ENCODE measurements around the gene MAP3K12. TPM values are rescaled to one million over a fixed set of nuclear protein-coding genes. Genes with fewer than 3 reads are reported as not detected.
"Not testable (repeated sequence)": the region's sequence is repeated elsewhere in the genome, so short reads cannot be mapped to it uniquely, and the experiment has no call there.

The MAP3K12 gene
- polyA plus RNA-seq, 3 donors = 1.7 to 31.4 (median 2.0) TPM

DNA sequence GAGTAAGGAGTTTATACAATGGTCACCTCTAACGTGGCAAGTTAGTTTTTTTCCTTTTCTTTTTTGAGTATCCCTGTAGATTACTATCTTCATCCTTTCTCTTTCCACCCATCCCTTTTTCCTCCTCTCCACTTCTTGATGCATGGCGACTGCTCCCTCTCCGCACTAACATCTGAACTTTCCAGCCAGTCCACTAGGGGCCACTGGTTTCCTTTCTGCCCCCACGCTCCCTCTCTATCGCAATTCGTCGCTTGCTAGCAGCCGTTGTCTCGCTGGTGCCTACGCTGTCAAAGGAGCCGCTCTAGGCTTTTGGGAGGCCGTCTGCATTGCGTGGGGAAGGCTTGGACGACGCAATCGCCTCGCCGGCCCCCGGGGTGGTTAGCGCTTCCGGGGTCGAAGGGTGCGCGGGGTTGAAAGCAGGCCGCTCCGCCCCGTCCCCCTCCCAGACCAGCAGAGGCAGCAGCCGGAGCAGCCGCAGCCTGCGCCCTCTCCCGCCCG, 47.5 kb downstream of the MAP3K12 start, which contains the start of gene PCBP2:
Gene PCBP2, plus strand, starts transcription at position 442 of the 498 bp plus-strand sequence. CDS start 2,699 bp downstream, outside the sequence.
- H3K27me3 ChIP-seq (ENCODE audit: control insufficient read depth in 2 of 2, insufficient read depth in 2 of 2, low read length in 2 of 2) = no peaks in the 10 kb centered on the region
- H3K4me1 ChIP-seq (ENCODE audit: control insufficient read depth in 1 of 2, insufficient read depth in 2 of 2, low read length in 2 of 2) = peaks cover 12 to 17% of the 10 kb centered on the region in 2 donors
- no peaks in the 10 kb centered on the region for H3K9me3 Mint-ChIP-seq
- DNase-seq = peak; percentile 98 to 99 (median 98)
- H3K4me3 Mint-ChIP-seq = peak within 1 kb of the TSS; percentile 94 to 99
- TF ChIP-seq, protein P1, sequence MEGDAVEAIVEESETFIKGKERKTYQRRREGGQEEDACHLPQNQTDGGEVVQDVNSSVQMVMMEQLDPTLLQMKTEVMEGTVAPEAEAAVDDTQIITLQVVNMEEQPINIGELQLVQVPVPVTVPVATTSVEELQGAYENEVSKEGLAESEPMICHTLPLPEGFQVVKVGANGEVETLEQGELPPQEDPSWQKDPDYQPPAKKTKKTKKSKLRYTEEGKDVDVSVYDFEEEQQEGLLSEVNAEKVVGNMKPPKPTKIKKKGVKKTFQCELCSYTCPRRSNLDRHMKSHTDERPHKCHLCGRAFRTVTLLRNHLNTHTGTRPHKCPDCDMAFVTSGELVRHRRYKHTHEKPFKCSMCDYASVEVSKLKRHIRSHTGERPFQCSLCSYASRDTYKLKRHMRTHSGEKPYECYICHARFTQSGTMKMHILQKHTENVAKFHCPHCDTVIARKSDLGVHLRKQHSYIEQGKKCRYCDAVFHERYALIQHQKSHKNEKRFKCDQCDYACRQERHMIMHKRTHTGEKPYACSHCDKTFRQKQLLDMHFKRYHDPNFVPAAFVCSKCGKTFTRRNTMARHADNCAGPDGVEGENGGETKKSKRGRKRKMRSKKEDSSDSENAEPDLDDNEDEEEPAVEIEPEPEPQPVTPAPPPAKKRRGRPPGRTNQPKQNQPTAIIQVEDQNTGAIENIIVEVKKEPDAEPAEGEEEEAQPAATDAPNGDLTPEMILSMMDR (IDR thresholded peaks at IDR 0.05) = peak; percentile 81
- H3K27ac ChIP-seq (ENCODE audit: low read depth in 1 of 2, low read length in 2 of 2) = peak within 1 kb of the TSS; percentile 85 to 91
- peak within 1 kb of the TSS; percentile 96 to 99 (median 99) for H3K27ac Mint-ChIP-seq
- intact Hi-C loops (cut with micrococcal nuclease) = loop anchor here (1.0 to 5.0 kb wide), 5 partner anchors 50 to 226 kb away; partner anchors contain the start of genes TARBP2 (in 2 of the 2), ATP5MC2 (in 1 of the 2), MYG1 (in 1 of the 2) and PFDN5 (in 1 of the 2)
- no peaks in the 10 kb centered on the region for H3K9me3 ChIP-seq (replicated peaks in 1 of 2; ENCODE audit: control insufficient read depth in 1 of 2, insufficient read depth in 1 of 2, low read length in 2 of 2)
- H3K4me2 ChIP-seq (replicated peaks; ENCODE audit: extremely low read depth, low read length, poor library complexity, severe bottlenecking) = peak within 1 kb of the TSS; percentile 88
- peak within 1 kb of the TSS; percentile 87 for H3K9ac ChIP-seq (ENCODE audit: insufficient read depth, low read length, poor library complexity, severe bottlenecking)
- peaks cover 44 to 57% of the 10 kb centered on the region in 2 donors for H3K36me3 ChIP-seq (replicated peaks in 1 of 2; ENCODE audit: control insufficient read depth in 1 of 2, insufficient read depth in 2 of 2, low read length in 2 of 2)
- H4K20me1 ChIP-seq (ENCODE audit: insufficient read depth, low read length) = peaks cover 74% of the 10 kb centered on the region
- H3K36me3 Mint-ChIP-seq = peaks cover 40 to 46% of the 10 kb centered on the region in 2 donors
- peaks cover 58% of the 10 kb centered on the region for H3K79me2 ChIP-seq (ENCODE audit: insufficient read depth, low read length)
- peaks cover 0 to 4% (median 0%) of the 10 kb centered on the region in 3 donors for H3K27me3 Mint-ChIP-seq (ENCODE audit: low read depth in 3 of 3)
- H3K4me3 ChIP-seq (replicated peaks in 1 of 3; ENCODE audit: low read depth in 2 of 3, low read length in 3 of 3) = peak within 1 kb of the TSS; percentile 80 to 95 (median 87)
- 0% methylated on average over 21 of the region's 32 CpGs for WGBS (ENCODE audit: insufficient coverage)
- H3K4me1 Mint-ChIP-seq = peaks cover 19% of the 10 kb centered on the region
- H2AFZ ChIP-seq (ENCODE audit: insufficient read depth, low read depth, low read length, poor library complexity, severe bottlenecking) = peak within 1 kb of the TSS; percentile 7

DNA sequence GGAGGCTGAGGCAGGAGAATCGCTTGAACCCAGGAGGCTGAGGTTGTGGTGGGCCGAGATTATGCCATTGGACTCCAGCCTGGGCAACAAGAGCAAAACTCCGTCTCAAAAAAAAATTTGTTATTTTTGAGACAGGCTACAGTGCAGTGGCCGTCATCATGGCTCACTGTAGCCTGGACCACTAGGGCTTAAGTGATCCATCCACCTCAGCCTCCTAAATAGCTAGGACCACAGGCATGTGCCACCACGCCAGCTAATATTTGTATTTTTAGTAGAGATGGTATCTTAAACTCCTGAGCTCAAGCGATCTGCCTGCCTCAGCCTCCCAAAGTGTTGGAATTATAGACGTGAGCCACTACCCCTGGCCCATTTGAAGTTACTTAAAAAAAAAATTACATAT, 48.3 kb downstream of the MAP3K12 start:
- Histone ChIP-seq H3K4me2 (replicated peaks; ENCODE audit: extremely low read depth, low read length, poor library complexity, severe bottlenecking) (no peak overlapping the region), H3K4me1 (ENCODE audit: control insufficient read depth in 1 of 2, insufficient read depth in 2 of 2, low read length in 2 of 2) (peaks cover 12 to 17% of the 10 kb centered on the region in 2 donors), H4K20me1 (ENCODE audit: insufficient read depth, low read length) (peaks cover 73% of the 10 kb centered on the region), H3K79me2 (ENCODE audit: insufficient read depth, low read length) (peaks cover 52% of the 10 kb centered on the region), H3K36me3 (replicated peaks in 1 of 2; ENCODE audit: control insufficient read depth in 1 of 2, insufficient read depth in 2 of 2, low read length in 2 of 2) (peaks cover 43 to 57% of the 10 kb centered on the region in 2 donors), H3K4me3 (replicated peaks in 1 of 3; ENCODE audit: low read depth in 2 of 3, low read length in 3 of 3) (no peak overlapping the region), H3K27me3 (ENCODE audit: control insufficient read depth in 2 of 2, insufficient read depth in 2 of 2, low read length in 2 of 2) (no peaks in the 10 kb centered on the region), H3K9me3 (replicated peaks in 1 of 2; ENCODE audit: control insufficient read depth in 1 of 2, insufficient read depth in 1 of 2, low read length in 2 of 2) (no peaks in the 10 kb centered on the region), H2AFZ (ENCODE audit: insufficient read depth, low read depth, low read length, poor library complexity, severe bottlenecking) (no peak overlapping the region), H3K9ac (ENCODE audit: insufficient read depth, low read length, poor library complexity, severe bottlenecking) (no peak overlapping the region), H3K27ac (ENCODE audit: low read depth in 1 of 2, low read length in 2 of 2) (no peak overlapping the region)
- H3K27ac Mint-ChIP-seq = peak overlapping the region in 1 of 7 donors; percentile 28
- H3K4me3 Mint-ChIP-seq = no peak overlapping the region
- peaks cover 40 to 46% of the 10 kb centered on the region in 2 donors for H3K36me3 Mint-ChIP-seq
- H3K4me1 Mint-ChIP-seq = peaks cover 24% of the 10 kb centered on the region
- H3K27me3 Mint-ChIP-seq (ENCODE audit: low read depth in 3 of 3) = peaks cover 0 to 4% (median 0%) of the 10 kb centered on the region in 3 donors
- DNase-seq = no peak
- WGBS (ENCODE audit: insufficient coverage) = 100% methylated on average over 2 of the region's 7 CpGs
- TF ChIP-seq, protein P1 (IDR thresholded peaks at IDR 0.05) = no peak
- no peaks in the 10 kb centered on the region for H3K9me3 Mint-ChIP-seq
- intact Hi-C loops (cut with micrococcal nuclease) = loop anchor here (5.0 kb wide), 4 partner anchors 51 to 226 kb away; partner anchors contain the start of genes ATP5MC2 (in 1 of the 2), MYG1 (in 1 of the 2), PFDN5 (in 1 of the 2) and TARBP2 (in 1 of the 2)

DNA sequence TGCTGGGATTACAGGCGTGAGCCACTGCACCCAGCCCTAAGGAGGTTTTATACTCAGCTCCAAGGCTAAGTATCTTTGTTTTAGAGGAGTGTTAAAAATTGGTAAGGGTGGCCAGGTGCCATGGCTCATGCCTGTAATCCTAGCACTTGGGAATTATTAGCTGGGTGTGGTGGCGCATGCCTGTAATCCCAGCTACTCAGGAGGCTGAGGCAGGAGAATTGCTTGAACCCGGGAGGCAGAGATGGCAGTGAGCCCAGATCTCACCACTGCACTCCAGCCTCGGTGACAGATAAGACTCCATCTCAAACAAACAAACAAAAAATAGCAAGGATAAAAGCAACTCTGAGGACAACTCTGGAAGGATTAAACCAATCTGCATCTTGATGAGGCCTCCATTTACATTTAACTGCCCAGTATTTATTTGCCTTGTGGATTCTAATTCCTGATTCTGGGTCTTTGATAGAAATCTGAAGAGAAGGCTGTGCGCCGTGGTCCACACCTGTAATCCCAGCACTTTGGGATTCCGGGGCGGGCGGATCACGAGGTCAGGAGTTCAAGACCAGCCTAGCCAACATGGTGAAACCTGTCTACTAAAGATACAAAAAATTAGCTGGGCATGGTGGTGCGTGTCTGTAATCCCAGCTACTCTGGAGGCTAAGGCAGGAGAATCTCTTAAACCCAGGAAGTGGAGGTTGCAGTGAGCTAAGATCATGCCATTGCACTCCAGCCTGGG, 54.5 kb downstream of the MAP3K12 start:
- intact Hi-C loops (cut with micrococcal nuclease); DNase-seq; H2AFZ ChIP-seq (ENCODE audit: insufficient read depth, low read depth, low read length, poor library complexity, severe bottlenecking); H3K4me3 ChIP-seq (replicated peaks in 1 of 3; ENCODE audit: low read depth in 2 of 3, low read length in 3 of 3); H3K27me3 Mint-ChIP-seq (ENCODE audit: low read depth in 3 of 3); H3K9me3 Mint-ChIP-seq; H3K4me2 ChIP-seq (replicated peaks; ENCODE audit: extremely low read depth, low read length, poor library complexity, severe bottlenecking); H3K4me3 Mint-ChIP-seq; H3K9me3 ChIP-seq (replicated peaks in 1 of 2; ENCODE audit: control insufficient read depth in 1 of 2, insufficient read depth in 1 of 2, low read length in 2 of 2); H3K9ac ChIP-seq (ENCODE audit: insufficient read depth, low read length, poor library complexity, severe bottlenecking); H3K27me3 ChIP-seq (ENCODE audit: control insufficient read depth in 2 of 2, insufficient read depth in 2 of 2, low read length in 2 of 2): not testable (repeated sequence)
- peaks cover 59% of the 10 kb centered on the region for H3K79me2 ChIP-seq (ENCODE audit: insufficient read depth, low read length)
- peaks cover 44% of the 10 kb centered on the region for H3K4me1 Mint-ChIP-seq
- WGBS (ENCODE audit: insufficient coverage) = 100% methylated on average over 7 of the region's 11 CpGs
- peaks cover 41 to 55% of the 10 kb centered on the region in 2 donors for H3K36me3 Mint-ChIP-seq
- H3K27ac Mint-ChIP-seq = peak overlapping the region in 6 of 7 donors; percentile 18 to 57 (median 34)
- H4K20me1 ChIP-seq (ENCODE audit: insufficient read depth, low read length) = peaks cover 64% of the 10 kb centered on the region
- H3K4me1 ChIP-seq (ENCODE audit: control insufficient read depth in 1 of 2, insufficient read depth in 2 of 2, low read length in 2 of 2) = peaks cover 30 to 46% of the 10 kb centered on the region in 2 donors
- H3K36me3 ChIP-seq (replicated peaks in 1 of 2; ENCODE audit: control insufficient read depth in 1 of 2, insufficient read depth in 2 of 2, low read length in 2 of 2) = peaks cover 50 to 63% of the 10 kb centered on the region in 2 donors
- peak overlapping the region in 1 of 2 donors; percentile 4 for H3K27ac ChIP-seq (ENCODE audit: low read depth in 1 of 2, low read length in 2 of 2)
